H9 (cell line): ENCODE measurements around the gene HAND2. TPM values are rescaled to one million over a fixed set of nuclear protein-coding genes. Genes with fewer than 3 reads are reported as not detected.
A peak's percentile ranks its signal among the peaks of the same experiment; 100 is the strongest.

Experiments used
- DNase-seq: peaks from one replicate; pipeline ENCODE4 v3.0.0-alpha.2; 2017
- H2AFZ ChIP-seq: one replicate; pipeline ENCODE4 v1.6.1; 2013; ENCODE audit warnings: mild to moderate bottlenecking, low read length, control low read depth, moderate library complexity
- H2AK5ac ChIP-seq: 2 replicates; pipeline ENCODE4 v1.6.1; 2013; ENCODE audit warnings: low read length, control low read depth, mixed read lengths; ENCODE audit not compliant: insufficient read length
- H2BK120ac ChIP-seq: one replicate; pipeline ENCODE4 v1.6.1; 2013; ENCODE audit warnings: low read depth, mild to moderate bottlenecking, low read length, control low read depth, inconsistent platforms; ENCODE audit not compliant: poor library complexity, severe bottlenecking
- H2BK12ac ChIP-seq: 2 replicates; pipeline ENCODE4 v1.6.1; 2013; ENCODE audit warnings: low read length, control low read depth, mixed read lengths, low read depth; ENCODE audit not compliant: insufficient read length
- H2BK15ac ChIP-seq: 2 replicates; pipeline ENCODE4 v1.6.1; 2013; ENCODE audit warnings: low read depth, low read length, control low read depth
- H2BK20ac ChIP-seq: one replicate; pipeline ENCODE4 v1.6.1; 2013; ENCODE audit warnings: low read depth, mild to moderate bottlenecking, low read length, control low read depth, inconsistent platforms; ENCODE audit not compliant: poor library complexity, severe bottlenecking
- H2BK5ac ChIP-seq: 2 replicates; pipeline ENCODE4 v1.6.1; 2013; ENCODE audit warnings: low read length, control low read depth, mixed read lengths; ENCODE audit not compliant: insufficient read length
- H3K14ac ChIP-seq: 2 replicates; pipeline ENCODE4 v1.6.1; 2013; ENCODE audit warnings: low read length, control low read depth; ENCODE audit not compliant: insufficient read depth
- H3K18ac ChIP-seq: 2 replicates; pipeline ENCODE4 v1.6.1; 2013; ENCODE audit warnings: low read depth, mild to moderate bottlenecking, mixed read lengths, low read length, control low read depth; ENCODE audit not compliant: insufficient read length
- H3K23ac ChIP-seq: 2 replicates; pipeline ENCODE4 v1.6.1; 2013; ENCODE audit warnings: low read length, control low read depth, mixed read lengths, low read depth; ENCODE audit not compliant: insufficient read length
- H3K23me2 ChIP-seq: 2 replicates; pipeline ENCODE4 v1.6.1; 2013; ENCODE audit warnings: low read depth, mild to moderate bottlenecking, mixed read lengths, low read length, control low read depth; ENCODE audit not compliant: insufficient read length, poor library complexity, severe bottlenecking
- H3K27ac ChIP-seq: 2 replicates; pipeline ENCODE4 v1.5.1; 2013; ENCODE audit warnings: low read length, control low read depth, mixed read lengths, low read depth; ENCODE audit not compliant: insufficient read length
- H3K27me3 ChIP-seq: 2 replicates; pipeline ENCODE4 v1.6.1; 2013; ENCODE audit warnings: low read length, control low read depth, inconsistent platforms; ENCODE audit not compliant: insufficient read depth
- H3K4ac ChIP-seq: 2 replicates; pipeline ENCODE4 v1.6.1; 2013; ENCODE audit warnings: low read depth, mild to moderate bottlenecking, control low read depth, inconsistent platforms, low read length, moderate library complexity
- H3K4me1 ChIP-seq: 2 replicates; pipeline ENCODE4 v1.6.1; 2013; ENCODE audit warnings: low read length, control low read depth, inconsistent platforms; ENCODE audit not compliant: insufficient read depth
- H3K4me2 ChIP-seq: 2 replicates; pipeline ENCODE4 v1.6.1; 2013; ENCODE audit warnings: low read length, control low read depth, mixed read lengths; ENCODE audit not compliant: insufficient read length, insufficient read depth
- H3K56ac ChIP-seq: 2 replicates; pipeline ENCODE4 v1.6.1; 2013; ENCODE audit warnings: low read depth, mild to moderate bottlenecking, mixed read lengths, low read length, control low read depth; ENCODE audit not compliant: insufficient read length
- H3K79me1 ChIP-seq: 2 replicates; pipeline ENCODE4 v1.6.1; 2013; ENCODE audit warnings: low read depth, mild to moderate bottlenecking, moderate library complexity, low read length, control low read depth, inconsistent platforms; ENCODE audit not compliant: insufficient read depth, poor library complexity, severe bottlenecking
- H3K79me2 ChIP-seq: 2 replicates; pipeline ENCODE4 v1.6.1; 2013; ENCODE audit warnings: low read length, control low read depth, inconsistent platforms; ENCODE audit not compliant: insufficient read depth
- H3K9ac ChIP-seq: 2 replicates; pipeline ENCODE4 v1.6.1; 2013; ENCODE audit warnings: low read length, control low read depth, mixed read lengths; ENCODE audit not compliant: insufficient read length; ENCODE audit errors: extremely low read depth
- H3K9me3 ChIP-seq: one replicate; pipeline ENCODE4 v1.6.1; 2013; ENCODE audit warnings: low read depth, low read length, inconsistent platforms; ENCODE audit not compliant: control insufficient read depth
- H3T11ph ChIP-seq: one replicate; pipeline ENCODE4 v1.6.1; 2013; ENCODE audit warnings: mild to moderate bottlenecking, low read length, control low read depth, inconsistent platforms
- H4K20me1 ChIP-seq: one replicate; pipeline ENCODE4 v1.6.1; 2013; ENCODE audit not compliant: control insufficient read depth, insufficient read length, insufficient read depth
- H4K5ac ChIP-seq: 2 replicates; pipeline ENCODE4 v1.6.1; 2013; ENCODE audit warnings: low read depth, mild to moderate bottlenecking, mixed read lengths, low read length, control low read depth; ENCODE audit not compliant: insufficient read length
- H4K8ac ChIP-seq: replicated peaks from 2 replicates; pipeline ENCODE4 v1.6.1; 2013; ENCODE audit warnings: low read length, control low read depth, mixed read lengths, low read depth; ENCODE audit not compliant: insufficient read length
- H4K91ac ChIP-seq: 2 replicates; pipeline ENCODE4 v1.6.1; 2013; ENCODE audit warnings: low read depth, mild to moderate bottlenecking, moderate library complexity, mixed read lengths, low read length, control low read depth; ENCODE audit not compliant: insufficient read length
- H3K27ac Mint-ChIP-seq, 3 experiments: 2 replicates in 2 of 3; 3 replicates in 1 of 3; pipeline ENCODE4 v1.8.0; 2020 to 2021; ENCODE audit warnings: mixed read lengths in 3 of 3, mild to moderate bottlenecking in 1 of 3, moderate library complexity in 1 of 3
- H3K27me3 Mint-ChIP-seq: 2 replicates; pipeline ENCODE4 v1.8.0; 2021; ENCODE audit warnings: low read depth, mild to moderate bottlenecking, moderate library complexity, mixed read lengths
- H3K36me3 Mint-ChIP-seq, 3 experiments: 2 replicates in 2 of 3; 3 replicates in 1 of 3; pipeline ENCODE4 v1.8.0; 2020 to 2021; ENCODE audit warnings: low read depth in 3 of 3, mixed read lengths in 3 of 3; ENCODE audit not compliant: insufficient read depth in 1 of 3
- H3K4me1 Mint-ChIP-seq, 2 experiments: 2 replicates each; pipeline ENCODE4 v1.8.0; 2020; ENCODE audit warnings: mixed read lengths in 2 of 2
- H3K4me3 Mint-ChIP-seq, 2 experiments: 2 replicates in 1 of 2; 3 replicates in 1 of 2; pipeline ENCODE4 v1.8.0; 2020 to 2021; ENCODE audit warnings: mild to moderate bottlenecking in 2 of 2, mixed read lengths in 2 of 2, moderate library complexity in 1 of 2
- H3K9me3 Mint-ChIP-seq, 2 experiments: 2 replicates in 1 of 2; 3 replicates in 1 of 2; pipeline ENCODE4 v1.8.0; 2020; ENCODE audit warnings: mild to moderate bottlenecking in 2 of 2, mixed read lengths in 2 of 2, moderate library complexity in 1 of 2
- CTCF ChIP-seq: fragments of 200-600 bp; sonication (generic); conservative IDR thresholded peaks from 3 replicates; pipeline ENCODE4 v1.8.0; 2021; ENCODE audit warnings: antibody characterized with exemption, mild to moderate bottlenecking
- WGBS: extraction: QIAGEN DNeasy Blood & Tissue Kit; methylation state at CpG from one replicate; pipeline ENCODE4 v1.1.7; 2013; ENCODE audit warnings: missing lambda C conversion rate, low lambda C conversion rate, mixed read lengths; ENCODE audit not compliant: insufficient read length; ENCODE audit errors: extremely low coverage; 5-methylcytosine and 5-hydroxymethylcytosine counted together
- total RNA-seq: library from RNA; stranded (reverse); gene quantifications from 2 replicates; pipeline ENCODE4 v1.2.1, GENCODE V29; 2021

Gene HAND2
- total RNA-seq, 1 experiment from 2014 or later: not detected

- no peak overlapping the region for H3T11ph ChIP-seq
- H2BK120ac ChIP-seq: no peak overlapping the region
- no peak overlapping the region for H3K27ac ChIP-seq
- H3K79me1 ChIP-seq: no peaks in the 10 kb centered on the region
- Mint-ChIP-seq H3K4me1 (peaks cover 6 to 32% of the 10 kb centered on the region in 2 experiments), H3K27me3 (peaks cover 95% of the 10 kb centered on the region), H3K9me3 (no peaks in the 10 kb centered on the region), H3K27ac (0 out of 7 replicates have a peak overlapping the region, but pooled peaks of 1 of the 3 experiments have one; percentile 2), H3K36me3 (no peaks in the 10 kb centered on the region; a peak in 1 of 7 replicates), H3K4me3 (peak overlapping the region in 1 of 2 experiments; percentile 9; a peak in 3 of 5 replicates)
- H3K9ac ChIP-seq: no peak overlapping the region
- no CpG with 5 or more reads among the region's 38 CpGs for WGBS
- H3K9me3 ChIP-seq: no peaks in the 10 kb centered on the region
- H4K5ac ChIP-seq: no peak overlapping the region
- H2BK5ac ChIP-seq: no peak overlapping the region
- no peaks in the 10 kb centered on the region for H3K79me2 ChIP-seq
- peak overlapping the region; percentile 33 for H2AFZ ChIP-seq
- peak overlapping the region; percentile 32 for H3K18ac ChIP-seq
- DNase-seq: peak; percentile 54
- no peak overlapping the region for H2BK15ac ChIP-seq
- peaks cover 60% of the 10 kb centered on the region for H3K27me3 ChIP-seq
- H3K23ac ChIP-seq: no peak overlapping the region
- H3K4ac ChIP-seq: no peak overlapping the region
- no peak overlapping the region for H4K91ac ChIP-seq
- no peak overlapping the region for H3K56ac ChIP-seq
- H3K4me2 ChIP-seq: peak overlapping the region; percentile 84
- H2AK5ac ChIP-seq: no peak overlapping the region
- H2BK20ac ChIP-seq: no peak overlapping the region
- peaks cover 17% of the 10 kb centered on the region for H3K23me2 ChIP-seq
- no peaks in the 10 kb centered on the region for H4K20me1 ChIP-seq
- H2BK12ac ChIP-seq: no peak overlapping the region
- no peak overlapping the region for H4K8ac ChIP-seq
- peak overlapping the region; percentile 8; the same call in 1 of the 2 replicates for H3K14ac ChIP-seq
- TF ChIP-seq CTCF: no peak
- H3K4me1 ChIP-seq: no peaks in the 10 kb centered on the region
These were observed 30.1 kb downstream of the HAND2 start for GRCh38 chr4:173499658-173500535.
